Parathyroid adenoma (tissue), 2 donors: Measurements from ENCODE around the gene TMEM247.

Experiments
- H2AFZ ChIP-seq: fragments of 300-600 bp; sonication (generic); one replicate; pipeline ENCODE4 v1.7.0; 2017; ENCODE audit warnings: antibody characterized with exemption, mild to moderate bottlenecking
- H3K27ac ChIP-seq: fragments of 300-600 bp; sonication (generic); one replicate; pipeline ENCODE4 v1.7.0; 2017
- H3K27me3 ChIP-seq: fragments of 300-600 bp; sonication (generic); one replicate; pipeline ENCODE4 v1.7.0; 2017; ENCODE audit warnings: low read length; ENCODE audit not compliant: control insufficient read depth, insufficient read depth
- H3K36me3 ChIP-seq: fragments of 300-600 bp; sonication (generic); one replicate; pipeline ENCODE4 v1.7.0; 2017; ENCODE audit warnings: low read length; ENCODE audit not compliant: control insufficient read depth, insufficient read depth
- H3K4me1 ChIP-seq: fragments of 300-600 bp; sonication (generic); one replicate; pipeline ENCODE4 v1.7.0; 2017; ENCODE audit warnings: control low read depth
- H3K4me2 ChIP-seq: fragments of 300-600 bp; sonication (generic); one replicate; pipeline ENCODE4 v1.7.0; 2017; ENCODE audit warnings: low read length
- H3K4me3 ChIP-seq: fragments of 300-600 bp; sonication (generic); one replicate; pipeline ENCODE4 v1.7.0; 2017; ENCODE audit warnings: low read depth, low read length
- H3K79me2 ChIP-seq: fragments of 300-600 bp; sonication (generic); one replicate; pipeline ENCODE4 v1.7.0; 2017; ENCODE audit warnings: control low read depth
- H3K9ac ChIP-seq: fragments of 300-600 bp; sonication (generic); one replicate; pipeline ENCODE4 v1.7.0; 2017; ENCODE audit warnings: mild to moderate bottlenecking
- H3K9me3 ChIP-seq: fragments of 300-600 bp; sonication (generic); one replicate; pipeline ENCODE4 v1.7.0; 2017; ENCODE audit warnings: low read length; ENCODE audit not compliant: control insufficient read depth
- TF ChIP-seq, protein P1 (sequence below): fragments of 300-600 bp; sonication (generic); IDR thresholded peaks from one replicate; pipeline ENCODE4 v1.7.0; 2017; ENCODE audit warnings: antibody characterized with exemption, mild to moderate bottlenecking
- donor health status: primary hyperparathyroidism.

The TMEM247 gene

GRCh38 chr2:46485002-46485401 is 5.6 kb downstream of the TMEM247 start:
- no peaks in the 10 kb centered on the region for H3K79me2 ChIP-seq
- H3K4me2 ChIP-seq: no peak overlapping the region
- H3K4me3 ChIP-seq: no peak overlapping the region
- no peaks in the 10 kb centered on the region for H3K36me3 ChIP-seq
- H3K9me3 ChIP-seq: no peaks in the 10 kb centered on the region
- TF ChIP-seq, protein P1, sequence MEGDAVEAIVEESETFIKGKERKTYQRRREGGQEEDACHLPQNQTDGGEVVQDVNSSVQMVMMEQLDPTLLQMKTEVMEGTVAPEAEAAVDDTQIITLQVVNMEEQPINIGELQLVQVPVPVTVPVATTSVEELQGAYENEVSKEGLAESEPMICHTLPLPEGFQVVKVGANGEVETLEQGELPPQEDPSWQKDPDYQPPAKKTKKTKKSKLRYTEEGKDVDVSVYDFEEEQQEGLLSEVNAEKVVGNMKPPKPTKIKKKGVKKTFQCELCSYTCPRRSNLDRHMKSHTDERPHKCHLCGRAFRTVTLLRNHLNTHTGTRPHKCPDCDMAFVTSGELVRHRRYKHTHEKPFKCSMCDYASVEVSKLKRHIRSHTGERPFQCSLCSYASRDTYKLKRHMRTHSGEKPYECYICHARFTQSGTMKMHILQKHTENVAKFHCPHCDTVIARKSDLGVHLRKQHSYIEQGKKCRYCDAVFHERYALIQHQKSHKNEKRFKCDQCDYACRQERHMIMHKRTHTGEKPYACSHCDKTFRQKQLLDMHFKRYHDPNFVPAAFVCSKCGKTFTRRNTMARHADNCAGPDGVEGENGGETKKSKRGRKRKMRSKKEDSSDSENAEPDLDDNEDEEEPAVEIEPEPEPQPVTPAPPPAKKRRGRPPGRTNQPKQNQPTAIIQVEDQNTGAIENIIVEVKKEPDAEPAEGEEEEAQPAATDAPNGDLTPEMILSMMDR: no peak
- H3K9ac ChIP-seq: no peak overlapping the region
- no peak overlapping the region for H3K27ac ChIP-seq
- H3K27me3 ChIP-seq: no peaks in the 10 kb centered on the region
- H3K4me1 ChIP-seq: no peaks in the 10 kb centered on the region
- H2AFZ ChIP-seq: no peak overlapping the region

- no peaks in the 10 kb centered on the region for H3K27me3 ChIP-seq
- H3K4me3 ChIP-seq: no peak overlapping the region
- peaks cover 11% of the 10 kb centered on the region for H3K4me1 ChIP-seq
- no peak overlapping the region for H2AFZ ChIP-seq
- no peaks in the 10 kb centered on the region for H3K9me3 ChIP-seq
- TF ChIP-seq, protein P1: no peak
- no peak overlapping the region for H3K9ac ChIP-seq
- no peaks in the 10 kb centered on the region for H3K36me3 ChIP-seq
- no peak overlapping the region for H3K27ac ChIP-seq
- H3K79me2 ChIP-seq: no peaks in the 10 kb centered on the region
- H3K4me2 ChIP-seq: no peak overlapping the region
These were observed 7.1 kb downstream of the TMEM247 start for GRCh38 chr2:46486436-46486835.

DNA sequence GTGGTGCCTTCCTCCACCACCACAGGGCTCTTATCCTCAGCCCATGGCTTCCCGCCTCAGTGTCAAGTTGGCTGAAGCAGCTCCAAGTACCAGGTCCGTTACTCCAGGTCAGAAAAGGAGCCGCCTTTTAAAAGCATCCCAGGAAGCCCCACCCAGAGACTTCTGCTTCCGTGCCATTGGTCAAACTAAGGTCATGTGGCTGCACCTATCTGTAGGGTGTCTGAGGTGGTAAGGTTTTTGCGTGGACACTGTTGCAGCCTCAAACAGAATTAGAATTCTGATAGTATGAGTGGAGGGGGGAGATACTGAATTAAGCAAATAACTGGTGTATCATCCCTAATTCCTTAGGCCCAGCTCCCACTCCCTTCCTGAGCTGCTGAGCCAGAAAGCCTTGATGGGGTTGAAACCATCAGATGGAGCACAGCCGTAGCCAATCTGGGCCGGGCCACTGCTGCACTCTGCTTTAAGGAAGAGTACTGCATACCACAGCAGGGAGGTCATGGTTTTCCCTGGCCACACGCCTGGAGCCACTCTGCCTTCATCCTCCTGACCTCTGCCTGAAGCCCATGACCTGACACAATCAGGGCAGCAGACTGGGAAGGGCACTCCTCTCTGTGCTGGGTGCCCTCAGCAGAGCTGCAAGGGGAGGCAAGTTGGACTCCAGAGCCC is 8.4 kb downstream of the TMEM247 start:
- no peak overlapping the region for H3K4me3 ChIP-seq
- TF ChIP-seq, protein P1: no peak

GRCh38 chr2:46488389-46488788 is 9.0 kb downstream of the TMEM247 start:
- no peaks in the 10 kb centered on the region for H3K27me3 ChIP-seq
- no peaks in the 10 kb centered on the region for H3K36me3 ChIP-seq
- no peak overlapping the region for H3K4me3 ChIP-seq
- no peak overlapping the region for H3K4me2 ChIP-seq
- no peaks in the 10 kb centered on the region for H3K79me2 ChIP-seq
- no peaks in the 10 kb centered on the region for H3K9me3 ChIP-seq
- no peak overlapping the region for H3K27ac ChIP-seq
- H2AFZ ChIP-seq: no peak overlapping the region
- no peak overlapping the region for H3K9ac ChIP-seq
- H3K4me1 ChIP-seq: peaks cover 11% of the 10 kb centered on the region
- TF ChIP-seq, protein P1: no peak

More for the DNA sequence above, 8.4 kb downstream of the TMEM247 start:
- no peak overlapping the region for H2AFZ ChIP-seq
- H3K9ac ChIP-seq: no peak overlapping the region
- no peaks in the 10 kb centered on the region for H3K36me3 ChIP-seq
- H3K27me3 ChIP-seq: no peaks in the 10 kb centered on the region
- no peaks in the 10 kb centered on the region for H3K79me2 ChIP-seq
- no peak overlapping the region for H3K27ac ChIP-seq
- H3K9me3 ChIP-seq: no peaks in the 10 kb centered on the region
- no peak overlapping the region for H3K4me2 ChIP-seq
- peaks cover 11% of the 10 kb centered on the region for H3K4me1 ChIP-seq
